Limb (tissue), 2 donors: ENCODE data around the gene OR52J3.

Experiments
- DNase-seq, 2 donors: peaks; one replicate each; pipeline ENCODE4 v3.0.0-alpha.2; 2016; ENCODE audit errors: extremely low spot score in 2 of 2

OR52J3 gene

GRCh38 chr11:5092821-5093585 lies 46.7 kb downstream of the OR52J3 start:
- no peak for DNase-seq

GRCh38 chr11:5096011-5096410 lies 49.7 kb downstream of the OR52J3 start:
- DNase-seq: no peak
